ENCODE results near the gene ID4.

DNA sequence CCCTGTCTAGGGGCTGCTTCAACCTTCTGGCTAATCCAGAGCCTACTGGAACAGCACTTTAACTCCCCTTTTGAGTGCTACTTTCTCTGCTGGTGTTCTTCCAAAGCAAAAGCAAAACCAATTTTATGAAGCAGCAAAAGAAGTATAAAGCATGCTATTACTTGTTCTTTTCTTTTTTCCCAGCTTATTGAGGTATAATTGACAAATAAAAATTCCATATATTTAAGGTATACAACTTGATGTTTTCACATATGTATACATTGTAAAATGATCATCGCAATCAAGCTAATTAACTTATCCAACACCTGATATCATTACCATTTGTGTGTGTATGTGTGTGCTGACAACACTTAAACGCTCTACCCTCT is 14.9 kb downstream of the ID4 start:
- no peak for TF ChIP-seq EZH2 (IDR thresholded peaks at IDR 0.05; ENCODE audit: insufficient read depth, poor library complexity, severe bottlenecking)
- no peak for TF ChIP-seq EZH2phosphoT487 (IDR thresholded peaks at IDR 0.05; ENCODE audit: insufficient read depth, low read depth)
